HG03159 (cell line): ENCODE measurements around the gene TRIM38.
A peak's percentile ranks its signal among the peaks of the same experiment; 100 is the strongest.

Experiments used
- ATAC-seq: cut with Tn5 transposase; IDR thresholded peaks from one replicate; pipeline ENCODE4 v1.9.1; 2021; ENCODE audit warnings: mild to moderate bottlenecking, moderate library complexity; ENCODE audit not compliant: unreplicated experiment

The TRIM38 gene

DNA sequence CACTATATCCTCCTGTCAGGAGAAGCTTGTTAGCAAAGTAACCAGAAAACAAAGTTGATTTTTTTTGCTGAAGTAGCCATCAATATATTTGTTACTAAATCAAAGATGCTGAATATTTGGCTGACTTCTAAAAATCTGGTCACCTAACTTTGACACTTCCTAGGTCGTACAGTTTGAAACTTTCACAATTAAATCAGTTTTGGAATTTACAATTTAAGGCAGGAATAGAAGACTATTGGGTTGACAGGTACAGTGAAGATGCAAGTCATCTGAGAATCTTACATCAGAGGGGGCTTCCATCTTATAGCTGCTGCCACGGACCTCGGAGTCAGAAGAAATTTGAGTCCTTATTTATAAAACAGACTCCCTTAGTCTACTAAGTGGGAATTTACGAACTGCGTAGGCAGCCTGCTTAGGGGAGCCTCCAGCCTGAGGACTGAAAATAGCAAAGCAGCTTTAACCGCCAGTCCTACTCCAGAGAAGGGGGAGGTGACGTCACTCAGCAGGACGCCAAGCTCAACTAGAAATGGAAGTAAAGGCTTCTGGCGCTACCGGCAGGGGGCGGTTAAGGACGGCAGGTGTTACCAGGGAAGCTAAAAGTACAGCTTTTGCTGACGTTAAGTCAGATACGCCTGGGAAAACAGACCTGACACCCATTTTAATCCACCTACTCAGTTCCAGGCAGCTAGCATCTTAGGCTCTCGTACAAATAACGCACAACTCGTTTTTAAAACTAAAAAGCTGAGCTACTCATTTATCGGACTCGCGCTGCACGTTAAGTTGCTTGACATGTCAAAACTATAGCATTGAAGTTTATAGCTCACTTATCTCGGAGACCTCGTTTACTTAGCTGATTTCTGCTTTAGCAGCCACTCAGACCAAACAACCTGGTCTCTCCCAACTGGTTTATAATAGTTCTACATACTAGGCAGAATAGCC is 63.6 kb downstream of the TRIM38 start:
- peak; percentile 40 for ATAC-seq

- peak; percentile 37 for ATAC-seq
Measured at GRCh38 chr6:26026833-26027490, 64.4 kb downstream of the TRIM38 start.

DNA sequence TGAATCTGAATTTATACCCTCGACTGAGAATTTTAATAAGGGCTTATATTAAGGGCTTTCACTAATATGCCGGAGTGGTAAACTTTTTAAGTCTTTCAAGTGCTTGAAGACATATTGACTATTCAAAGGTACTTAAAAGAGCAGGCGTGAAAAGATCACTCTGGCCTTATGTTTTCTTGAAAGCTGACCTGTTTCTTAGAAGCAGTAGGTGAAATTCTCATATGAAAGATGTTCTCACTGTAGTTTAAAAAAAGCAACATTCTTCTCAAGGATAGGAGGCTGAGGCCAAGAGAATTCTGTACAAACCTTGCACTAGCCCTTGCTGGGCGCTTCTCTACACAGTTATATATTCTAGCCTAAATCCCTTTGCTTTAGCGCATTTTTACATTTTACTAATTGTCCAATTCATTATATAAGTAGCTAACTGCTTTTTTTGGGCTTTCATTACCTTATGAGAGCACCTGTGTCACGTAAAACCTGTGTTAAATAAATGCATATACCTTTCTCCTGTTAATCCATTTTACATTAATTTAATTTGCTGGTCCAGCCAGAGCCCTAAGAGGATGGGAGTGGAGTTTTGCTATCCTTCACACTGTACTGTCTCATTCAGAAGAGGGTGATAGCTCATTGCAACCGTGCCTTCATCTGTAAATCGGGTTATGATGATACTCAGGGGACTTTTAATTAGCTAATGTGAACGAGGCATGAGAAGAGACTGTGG is 65.0 kb downstream of the TRIM38 start:
- no peak for ATAC-seq

DNA sequence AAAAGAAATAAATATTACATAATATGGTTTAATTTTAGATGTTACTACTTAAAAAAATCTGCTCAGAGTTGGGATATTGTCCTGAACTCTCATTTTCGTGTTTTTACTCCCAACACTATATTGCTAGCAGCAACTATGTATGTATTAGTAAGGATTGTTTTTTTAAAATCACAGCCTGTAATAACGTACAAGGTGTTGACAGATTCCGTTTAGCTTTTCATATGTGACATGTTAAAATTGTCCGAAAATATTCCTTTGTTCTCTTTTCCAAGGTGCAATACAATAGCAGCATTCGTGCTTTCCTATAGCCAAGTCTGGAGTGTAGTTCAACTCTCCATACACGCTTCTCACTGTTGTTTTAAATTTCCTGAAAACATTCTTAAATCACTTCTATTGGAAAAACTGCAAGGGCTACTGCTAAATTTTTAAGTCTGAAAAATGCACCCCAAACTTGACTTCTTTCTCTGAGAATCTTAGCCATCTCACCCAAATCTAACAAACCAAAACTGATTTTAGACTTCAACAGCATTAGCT is 65.7 kb downstream of the TRIM38 start:
- no peak for ATAC-seq

GRCh38 chr6:26028746-26029569 is 66.4 kb downstream of the TRIM38 start:
- ATAC-seq = no peak

- ATAC-seq = no peak
Measured at GRCh38 chr6:26029570-26029856, 66.9 kb downstream of the TRIM38 start.

DNA sequence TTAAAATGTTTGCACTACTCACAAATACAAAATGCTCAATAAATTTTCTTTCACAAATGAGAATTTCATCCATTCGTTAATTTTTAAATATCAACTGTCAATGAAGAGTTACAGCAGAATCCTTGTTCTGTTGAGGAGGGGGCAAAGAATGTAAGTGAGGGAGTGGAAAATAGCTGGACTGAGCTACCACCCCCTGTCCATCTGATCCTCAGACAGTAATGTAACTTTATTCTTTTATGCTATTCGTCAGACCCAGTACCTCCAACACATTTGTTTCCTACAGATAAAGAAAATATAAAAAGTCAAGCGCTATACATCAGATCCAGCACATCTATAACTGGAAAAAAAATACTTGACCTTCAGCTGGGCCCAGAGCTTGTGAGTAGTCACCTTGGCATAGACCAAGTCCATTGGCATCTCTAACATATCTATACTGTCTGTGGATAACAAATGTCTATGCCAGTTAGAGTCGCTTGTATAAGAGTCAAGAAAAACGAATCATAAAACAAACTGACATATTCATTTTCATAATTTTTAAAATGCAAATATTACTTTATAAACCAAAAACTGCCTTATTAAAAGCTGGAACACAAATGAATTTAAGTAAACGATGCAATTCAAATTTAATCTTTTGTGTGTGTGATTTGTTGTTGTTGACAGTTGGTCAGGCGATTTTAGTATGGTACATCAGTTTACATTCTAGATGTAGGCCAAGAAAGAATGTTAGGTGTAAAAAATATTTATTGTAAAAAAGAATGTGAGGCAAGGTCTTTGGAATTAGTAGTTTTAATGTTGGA is 67.5 kb downstream of the TRIM38 start:
- ATAC-seq = no peak

DNA sequence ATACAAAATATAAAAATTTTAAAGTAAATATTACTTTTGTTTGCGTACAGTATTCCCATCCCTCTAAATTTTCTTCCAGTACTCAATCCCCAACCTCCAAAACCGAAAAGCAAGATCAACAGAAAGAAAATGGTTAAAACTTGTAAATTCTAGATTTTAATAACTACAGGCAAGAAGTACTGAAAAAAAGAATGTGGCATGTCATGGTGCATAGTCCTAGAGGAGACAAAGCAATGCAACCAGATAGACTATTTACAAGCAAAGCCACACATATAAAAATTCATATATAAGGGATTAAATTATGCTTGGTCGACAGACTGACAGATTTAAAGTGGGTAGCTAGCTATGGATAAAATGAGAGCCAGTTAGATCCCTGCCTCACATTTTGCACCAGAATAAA is 68.1 kb downstream of the TRIM38 start:
- no peak for ATAC-seq

GRCh38 chr6:26031151-26031594 is 68.6 kb downstream of the TRIM38 start:
- ATAC-seq = no peak

GRCh38 chr6:26031595-26032339 is 69.2 kb downstream of the TRIM38 start:
- ATAC-seq = peak; percentile 48

DNA sequence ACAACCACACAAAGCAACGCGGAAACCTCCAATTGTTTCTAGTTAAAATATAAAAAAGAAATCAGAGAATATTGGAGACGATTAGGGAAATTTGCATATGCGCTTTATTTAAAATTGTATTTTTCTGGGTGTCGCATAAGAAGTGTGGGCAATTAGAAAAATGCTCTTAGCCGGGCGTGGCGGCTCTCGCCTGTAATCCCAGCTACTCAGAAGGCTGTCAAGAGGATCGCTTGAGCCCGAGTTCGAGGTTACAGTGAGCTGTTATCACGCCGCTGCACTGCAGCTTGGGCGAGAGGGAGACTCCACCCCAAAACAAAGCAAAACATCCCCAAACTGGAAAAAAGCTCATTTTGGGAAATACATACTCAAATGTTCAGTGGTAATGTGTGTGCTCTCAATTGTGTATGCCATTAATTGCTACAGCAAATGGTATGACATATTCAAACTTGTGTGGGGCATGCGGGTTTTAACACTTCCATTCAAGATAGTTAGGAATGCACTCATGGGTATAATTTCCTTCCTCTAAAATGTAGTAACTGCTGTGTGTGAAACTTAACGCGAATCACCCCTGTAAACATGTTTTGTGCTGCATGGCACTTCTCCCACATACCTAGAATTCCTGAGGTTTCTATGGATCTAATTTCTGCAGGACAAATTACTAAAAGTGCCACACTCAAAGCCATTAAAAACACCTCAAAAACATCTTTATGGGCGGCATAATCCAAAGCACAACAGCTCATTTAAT is 69.9 kb downstream of the TRIM38 start:
- no peak for ATAC-seq

DNA sequence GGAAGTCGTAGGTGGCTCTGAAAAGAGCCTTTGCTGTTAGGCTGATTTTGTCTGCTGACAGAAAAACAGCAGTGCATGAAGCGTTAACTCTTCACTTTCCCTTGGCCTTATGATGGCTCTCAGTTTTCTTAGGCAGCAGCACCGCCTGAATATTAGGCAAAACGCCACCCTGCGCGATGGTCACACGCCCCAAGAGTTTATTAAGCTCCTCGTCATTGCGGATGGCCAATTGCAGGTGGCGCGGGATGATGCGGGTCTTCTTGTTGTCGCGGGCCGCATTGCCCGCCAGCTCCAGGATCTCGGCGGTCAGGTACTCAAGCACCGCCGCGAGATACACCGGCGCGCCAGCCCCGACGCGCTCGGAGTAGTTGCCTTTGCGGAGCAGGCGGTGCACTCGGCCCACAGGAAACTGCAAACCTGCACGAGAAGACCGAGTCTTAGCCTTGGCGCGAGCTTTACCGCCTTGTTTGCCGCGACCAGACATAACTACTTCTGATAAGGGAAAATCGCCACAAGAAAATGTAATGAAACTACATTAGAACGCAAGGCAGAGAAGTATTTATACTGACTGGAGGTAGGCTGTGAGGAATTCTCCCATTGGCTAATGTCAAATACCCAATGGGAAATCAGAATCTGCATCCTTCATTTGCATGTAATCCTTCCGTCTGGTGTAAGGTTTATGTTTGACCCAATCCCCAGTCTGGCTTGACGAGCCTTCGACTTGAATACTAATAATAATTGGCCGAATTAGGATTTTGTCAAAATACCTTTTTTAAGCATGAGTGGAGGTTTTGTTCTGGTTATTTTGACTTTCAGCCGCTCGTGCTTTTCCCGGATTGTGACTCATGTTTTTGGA is 70.7 kb downstream of the TRIM38 start:
- ATAC-seq = peak; percentile 42

GRCh38 chr6:26033941-26034354 is 71.3 kb downstream of the TRIM38 start:
- no peak for ATAC-seq

DNA sequence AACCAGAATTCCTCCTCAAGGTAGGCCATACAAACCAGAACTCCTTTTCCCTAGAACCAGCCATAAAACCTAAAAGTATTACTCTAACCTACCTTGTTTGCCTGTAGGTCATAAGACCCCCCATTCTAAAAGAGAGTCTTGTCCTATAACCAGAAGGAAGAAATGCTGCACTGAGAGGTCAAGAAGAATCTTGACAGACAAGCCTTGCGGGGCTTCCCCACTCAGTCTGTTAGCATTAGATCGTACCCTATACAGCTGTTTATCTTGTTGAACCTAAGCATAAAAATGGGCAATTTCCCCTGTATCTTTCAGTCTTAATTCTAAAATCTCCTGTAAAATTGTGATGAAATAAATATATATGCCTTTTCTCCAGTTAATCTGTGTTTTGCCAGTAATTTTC is 72.3 kb downstream of the TRIM38 start:
- no peak for ATAC-seq
